C4-2B (cell line): Measurements from ENCODE around the gene WTAP.

Experiments used
- ZFX ChIP-seq: fragments of 450-650 bp; IDR thresholded peaks from 2 replicates; pipeline ENCODE4 v1.6.1; 2017
- TF ChIP-seq, protein P1 (sequence below): fragments of 450-650 bp; conservative IDR thresholded peaks from 2 replicates; pipeline ENCODE4 v1.5.1; 2017; ENCODE audit warnings: mild to moderate bottlenecking

DNA sequence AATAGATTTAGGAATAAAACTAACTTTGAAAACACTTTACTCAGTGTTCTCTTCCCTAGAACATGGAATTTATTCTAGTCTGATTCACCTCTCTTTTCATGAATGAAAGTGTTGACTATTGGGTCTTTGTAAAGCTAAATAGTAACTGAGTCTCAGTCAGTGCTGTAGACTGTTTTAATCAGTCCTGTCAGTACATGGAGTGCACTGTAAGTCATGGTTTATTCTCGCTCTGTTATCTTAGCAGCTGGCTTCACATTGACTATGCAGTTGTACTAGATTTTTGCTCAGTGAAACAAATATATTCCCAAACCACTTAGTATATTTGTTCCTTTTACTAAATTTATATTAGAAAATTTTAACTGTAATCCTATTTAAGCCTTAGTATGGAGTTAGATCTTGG is 19.5 kb downstream of the WTAP start:
- TF ChIP-seq ZFX: no peak
- TF ChIP-seq, protein P1, sequence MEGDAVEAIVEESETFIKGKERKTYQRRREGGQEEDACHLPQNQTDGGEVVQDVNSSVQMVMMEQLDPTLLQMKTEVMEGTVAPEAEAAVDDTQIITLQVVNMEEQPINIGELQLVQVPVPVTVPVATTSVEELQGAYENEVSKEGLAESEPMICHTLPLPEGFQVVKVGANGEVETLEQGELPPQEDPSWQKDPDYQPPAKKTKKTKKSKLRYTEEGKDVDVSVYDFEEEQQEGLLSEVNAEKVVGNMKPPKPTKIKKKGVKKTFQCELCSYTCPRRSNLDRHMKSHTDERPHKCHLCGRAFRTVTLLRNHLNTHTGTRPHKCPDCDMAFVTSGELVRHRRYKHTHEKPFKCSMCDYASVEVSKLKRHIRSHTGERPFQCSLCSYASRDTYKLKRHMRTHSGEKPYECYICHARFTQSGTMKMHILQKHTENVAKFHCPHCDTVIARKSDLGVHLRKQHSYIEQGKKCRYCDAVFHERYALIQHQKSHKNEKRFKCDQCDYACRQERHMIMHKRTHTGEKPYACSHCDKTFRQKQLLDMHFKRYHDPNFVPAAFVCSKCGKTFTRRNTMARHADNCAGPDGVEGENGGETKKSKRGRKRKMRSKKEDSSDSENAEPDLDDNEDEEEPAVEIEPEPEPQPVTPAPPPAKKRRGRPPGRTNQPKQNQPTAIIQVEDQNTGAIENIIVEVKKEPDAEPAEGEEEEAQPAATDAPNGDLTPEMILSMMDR: no peak
